ENCODE data around the gene NDUFV2.
A peak's percentile ranks its signal among the peaks of the same experiment; 100 is the strongest.

NDUFV2 gene

GRCh38 chr18:9132628-9133027, 30.1 kb downstream of the NDUFV2 start:
- TF ChIP-seq, protein P1, sequence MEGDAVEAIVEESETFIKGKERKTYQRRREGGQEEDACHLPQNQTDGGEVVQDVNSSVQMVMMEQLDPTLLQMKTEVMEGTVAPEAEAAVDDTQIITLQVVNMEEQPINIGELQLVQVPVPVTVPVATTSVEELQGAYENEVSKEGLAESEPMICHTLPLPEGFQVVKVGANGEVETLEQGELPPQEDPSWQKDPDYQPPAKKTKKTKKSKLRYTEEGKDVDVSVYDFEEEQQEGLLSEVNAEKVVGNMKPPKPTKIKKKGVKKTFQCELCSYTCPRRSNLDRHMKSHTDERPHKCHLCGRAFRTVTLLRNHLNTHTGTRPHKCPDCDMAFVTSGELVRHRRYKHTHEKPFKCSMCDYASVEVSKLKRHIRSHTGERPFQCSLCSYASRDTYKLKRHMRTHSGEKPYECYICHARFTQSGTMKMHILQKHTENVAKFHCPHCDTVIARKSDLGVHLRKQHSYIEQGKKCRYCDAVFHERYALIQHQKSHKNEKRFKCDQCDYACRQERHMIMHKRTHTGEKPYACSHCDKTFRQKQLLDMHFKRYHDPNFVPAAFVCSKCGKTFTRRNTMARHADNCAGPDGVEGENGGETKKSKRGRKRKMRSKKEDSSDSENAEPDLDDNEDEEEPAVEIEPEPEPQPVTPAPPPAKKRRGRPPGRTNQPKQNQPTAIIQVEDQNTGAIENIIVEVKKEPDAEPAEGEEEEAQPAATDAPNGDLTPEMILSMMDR (conservative IDR thresholded peaks at IDR 0.05; ENCODE audit: low read depth, low read length) = no peak
- no peak overlapping the region for H3K4me3 ChIP-seq (ENCODE audit: low read length)
- no peak for DNase-seq (ENCODE audit: low read depth)

DNA sequence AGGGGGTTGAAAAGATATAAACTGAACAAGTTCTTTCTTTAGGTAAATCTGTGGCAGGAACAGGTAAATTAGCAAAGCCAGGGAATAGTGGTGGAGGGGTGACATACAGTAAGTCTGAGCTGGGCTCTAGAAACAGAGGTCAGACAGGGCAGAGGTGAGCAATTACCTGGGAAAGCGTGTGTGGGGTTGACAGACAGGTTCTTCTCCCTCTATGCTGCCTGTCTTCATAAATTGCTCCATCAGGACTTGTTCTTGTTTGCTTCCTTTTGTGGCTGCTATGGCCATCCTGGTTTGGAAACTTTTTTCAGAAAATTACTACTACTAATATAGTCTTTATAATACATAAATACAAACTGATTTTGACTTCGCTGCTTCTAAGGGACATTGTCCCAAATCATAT, 30.7 kb downstream of the NDUFV2 start:
- H3K4me3 ChIP-seq (ENCODE audit: low read length) = no peak overlapping the region
- TF ChIP-seq, protein P1 (conservative IDR thresholded peaks at IDR 0.05; ENCODE audit: low read depth, low read length) = no peak
- no peak for DNase-seq (ENCODE audit: low read depth)

GRCh38 chr18:9135081-9135911, 32.8 kb downstream of the NDUFV2 start:
- peak overlapping the region; percentile 81 for H3K4me3 ChIP-seq (ENCODE audit: low read length)
- TF ChIP-seq, protein P1 (conservative IDR thresholded peaks at IDR 0.05; ENCODE audit: low read depth, low read length) = no peak
- DNase-seq (ENCODE audit: low read depth) = no peak

GRCh38 chr18:9135912-9136314, 33.4 kb downstream of the NDUFV2 start:
- peak overlapping the region; percentile 81 for H3K4me3 ChIP-seq (ENCODE audit: low read length)
- TF ChIP-seq, protein P1 (conservative IDR thresholded peaks at IDR 0.05; ENCODE audit: low read depth, low read length) = no peak
- DNase-seq (ENCODE audit: low read depth) = no peak

- peak within 1 kb of the TSS; percentile 88 for H3K4me3 ChIP-seq (ENCODE audit: low read length)
- peak; percentile 84 for DNase-seq (ENCODE audit: low read depth)
- TF ChIP-seq, protein P1 (conservative IDR thresholded peaks at IDR 0.05; ENCODE audit: low read depth, low read length) = no peak
Observed at GRCh38 chr18:9136315-9137155, 34.0 kb downstream of the NDUFV2 start, which contains the start of gene ANKRD12. Gene ANKRD12 (plus strand): TSS chr18:9136781. CDS start chr18:9182433, 45,652 bp downstream.

DNA sequence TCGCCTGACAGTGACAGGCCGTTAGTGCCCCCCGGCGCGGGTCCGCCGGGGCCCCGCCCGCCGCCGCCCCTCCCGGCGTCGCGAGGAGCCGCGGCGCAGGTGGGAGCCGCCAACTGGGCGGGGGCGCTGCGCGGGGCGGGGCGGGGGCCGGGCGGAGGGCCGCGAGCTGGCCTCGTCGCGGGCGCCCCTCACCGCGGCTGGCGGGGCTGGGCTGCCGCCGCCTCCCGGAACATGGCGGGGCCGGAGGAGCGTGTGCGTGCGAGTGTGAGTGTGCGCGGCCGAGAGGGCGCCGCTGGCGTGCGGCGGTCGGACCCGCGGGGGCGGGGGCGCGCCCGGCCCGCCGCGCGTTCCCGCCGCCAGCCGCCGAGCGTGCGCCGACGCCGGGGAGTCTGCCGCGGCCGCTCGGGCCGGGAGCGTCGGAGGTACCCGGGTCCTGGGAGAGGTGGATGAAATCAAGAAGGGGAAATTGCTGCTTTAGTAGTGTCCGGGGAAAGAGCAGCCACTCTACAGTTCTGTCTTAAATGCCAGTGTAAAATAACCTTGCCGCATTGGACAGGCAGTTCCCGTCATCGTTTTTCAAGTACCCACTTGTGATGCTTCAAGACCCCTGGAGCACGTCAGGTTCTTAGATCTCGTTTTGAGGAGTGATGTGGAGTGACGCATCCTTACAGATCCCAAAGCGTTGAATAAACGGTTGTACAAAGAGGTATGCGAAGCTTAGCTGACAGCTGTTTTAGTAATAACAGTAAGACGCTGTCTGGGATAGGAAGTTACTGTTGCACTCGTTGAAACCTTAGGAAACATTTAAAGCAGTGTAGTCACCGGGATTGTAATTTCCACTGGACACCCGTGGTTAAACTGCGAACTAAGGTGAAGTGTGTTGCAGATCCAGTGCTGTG, 34.9 kb downstream of the NDUFV2 start:
- TF ChIP-seq, protein P1 (conservative IDR thresholded peaks at IDR 0.05; ENCODE audit: low read depth, low read length) = no peak
- peak overlapping the region; percentile 88 for H3K4me3 ChIP-seq (ENCODE audit: low read length)
- no peak for DNase-seq (ENCODE audit: low read depth)
